Gastroesophageal sphincter (tissue), 4 donors: ENCODE results near the gene CEL. TPM values are rescaled to one million over a fixed set of nuclear protein-coding genes. Genes with fewer than 3 reads are reported as not detected.

ENCODE experiments used
- ATAC-seq: fragments of 150-250 bp; one replicate; pipeline ENCODE4 v1.9.1; 2016; ENCODE audit warnings: mild to moderate bottlenecking, moderate library complexity
- H3K27ac ChIP-seq, 4 donors: fragments of 200-600 bp; sonication (generic) in 3 of 4; 1 replicate in 3 of 4; 2 replicates in 1 of 4; pipeline ENCODE4 v1.5.1; 2016 to 2019
- H3K27me3 ChIP-seq: fragments of 200-600 bp; sonication (generic); one replicate; pipeline ENCODE4 v1.5.1; 2019
- H3K36me3 ChIP-seq, 2 donors: fragments of 200-600 bp; sonication (generic); one replicate each; pipeline ENCODE4 v1.5.1; 2019; ENCODE audit warnings: control low read depth in 1 of 2
- H3K4me1 ChIP-seq, 3 donors: fragments of 200-600 bp; sonication (generic); 1 replicate in 2 of 3; 2 replicates in 1 of 3; pipeline ENCODE4 v1.5.1; 2016 to 2019; ENCODE audit warnings: control low read depth in 2 of 3
- H3K4me3 ChIP-seq, 2 donors: fragments of 200-600 bp; sonication (generic); one replicate each; pipeline ENCODE4 v1.5.1; 2019; ENCODE audit warnings: mild to moderate bottlenecking in 1 of 2, moderate library complexity in 1 of 2
- H3K9me3 ChIP-seq, 3 donors: fragments of 200-600 bp; sonication (generic); one replicate each; pipeline ENCODE4 v1.5.1; 2017 to 2019; ENCODE audit warnings: control low read depth in 2 of 3
- CTCF ChIP-seq, 4 experiments: fragments of 200-600 bp in 2 of 4; fragments of 450-650 bp in 2 of 4; sonication (generic) in 1 of 4; IDR thresholded peaks; one replicate each; pipeline ENCODE4 v1.5.1; 2017 to 2019; ENCODE audit warnings: antibody characterized with exemption in 4 of 4, mild to moderate bottlenecking in 2 of 4, moderate library complexity in 2 of 4
- EP300 ChIP-seq: sonication (generic); formaldehyde crosslinking; IDR thresholded peaks from one replicate; pipeline ENCODE4 v1.6.1; 2017; ENCODE audit warnings: antibody characterized with exemption, mild to moderate bottlenecking
- POLR2A ChIP-seq, 2 donors: fragments of 450-650 bp; IDR thresholded peaks; one replicate each; pipeline ENCODE4 v1.6.1; 2017; ENCODE audit warnings: antibody characterized with exemption in 2 of 2, mild to moderate bottlenecking in 2 of 2, moderate library complexity in 1 of 2
- POLR2AphosphoS5 ChIP-seq: sonication (generic); formaldehyde crosslinking; IDR thresholded peaks from one replicate; pipeline ENCODE4 v1.6.1; 2017; ENCODE audit warnings: antibody characterized with exemption
- WGBS, 2 donors: methylation state at CpG; one replicate each; pipeline ENCODE4 v1.1.5; 2018; ENCODE audit warnings: low coverage in 1 of 2; 5-methylcytosine and 5-hydroxymethylcytosine counted together
- total RNA-seq, 4 donors: library from RNA; depleted of rRNA; stranded (reverse); fragments of >200 nt; gene quantifications; one replicate each; pipeline ENCODE4 v1.1.0, GENCODE V29; 2016

CEL gene
- total RNA-seq, 4 donors from 2014 or later: 0.35 to 0.81 (median 0.62) TPM; not detected in 1

- no peak overlapping the region for H3K27ac ChIP-seq
- no CpG with 5 or more reads among the region's 8 CpGs for WGBS, 2 donors
- TF ChIP-seq POLR2A (IDR thresholded peaks at IDR 0.05): no peak
- no peak overlapping the region for H3K4me3 ChIP-seq
- H3K36me3 ChIP-seq: peaks cover 0 to 68% of the 10 kb centered on the region in 2 donors
- no peak for ATAC-seq
- no peaks in the 10 kb centered on the region for H3K27me3 ChIP-seq
- no peaks in the 10 kb centered on the region for H3K9me3 ChIP-seq
- no peaks in the 10 kb centered on the region for H3K4me1 ChIP-seq
Measured at GRCh38 chr9:133057006-133057405, 4.8 kb upstream of the CEL start.

GRCh38 chr9:133057553-133057952 is 4.2 kb upstream of the CEL start:
- TF ChIP-seq EP300 (no peak), CTCF (IDR thresholded peaks at IDR 0.05) (no peak), POLR2A (IDR thresholded peaks at IDR 0.05) (no peak), POLR2AphosphoS5 (no peak)
- WGBS, 2 donors: 81% methylated on average over 4 of the region's 12 CpGs; no CpG with 5 or more reads in 1 of the 2 donors
- H3K4me3 ChIP-seq: no peak overlapping the region
- H3K9me3 ChIP-seq: no peaks in the 10 kb centered on the region
- no peaks in the 10 kb centered on the region for H3K4me1 ChIP-seq
- H3K27me3 ChIP-seq: no peaks in the 10 kb centered on the region
- peaks cover 0 to 62% of the 10 kb centered on the region in 2 donors for H3K36me3 ChIP-seq
- ATAC-seq: no peak
- H3K27ac ChIP-seq: no peak overlapping the region

- Histone ChIP-seq H3K36me3 (peaks cover 0 to 57% of the 10 kb centered on the region in 2 donors), H3K4me3 (no peak overlapping the region)
Measured at GRCh38 chr9:133058071-133058470, 3.7 kb upstream of the CEL start.

GRCh38 chr9:133058550-133059320 is 3.0 kb upstream of the CEL start:
- no peak for ATAC-seq
- H3K9me3 ChIP-seq: no peaks in the 10 kb centered on the region
- peaks cover 0 to 50% of the 10 kb centered on the region in 2 donors for H3K36me3 ChIP-seq
- H3K4me1 ChIP-seq: no peaks in the 10 kb centered on the region
- H3K4me3 ChIP-seq: no peak overlapping the region
- no peak overlapping the region for H3K27ac ChIP-seq
- TF ChIP-seq POLR2A (IDR thresholded peaks at IDR 0.05) (no peak), CTCF (IDR thresholded peaks at IDR 0.05) (no peak), EP300 (no peak), POLR2AphosphoS5 (no peak)
- H3K27me3 ChIP-seq: no peaks in the 10 kb centered on the region
- 82 to 100% methylated on average over 2 to 5 of the region's 12 CpGs for WGBS, 2 donors

More at GRCh38 chr9:133058071-133058470, 3.7 kb upstream of the CEL start:
- no peak for ATAC-seq
- 53 to 73% methylated on average over 2 of the region's 7 CpGs for WGBS, 2 donors
- H3K27ac ChIP-seq: no peak overlapping the region
- H3K4me1 ChIP-seq: no peaks in the 10 kb centered on the region
- H3K9me3 ChIP-seq: no peaks in the 10 kb centered on the region
- H3K27me3 ChIP-seq: no peaks in the 10 kb centered on the region
- TF ChIP-seq CTCF (IDR thresholded peaks at IDR 0.05): no peak
- no peak for TF ChIP-seq POLR2AphosphoS5
- TF ChIP-seq POLR2A (IDR thresholded peaks at IDR 0.05): no peak
- TF ChIP-seq EP300: no peak

GRCh38 chr9:133059623-133060022 is 2.2 kb upstream of the CEL start:
- no peak overlapping the region for H3K4me3 ChIP-seq
- no peaks in the 10 kb centered on the region for H3K9me3 ChIP-seq
- TF ChIP-seq EP300: no peak
- no peak for TF ChIP-seq POLR2AphosphoS5
- TF ChIP-seq CTCF (IDR thresholded peaks at IDR 0.05): no peak
- TF ChIP-seq POLR2A (IDR thresholded peaks at IDR 0.05): no peak
- 63 to 68% methylated on average over 1 to 5 of the region's 7 CpGs for WGBS, 2 donors
- no peak for ATAC-seq
- H3K4me1 ChIP-seq: no peaks in the 10 kb centered on the region
- no peaks in the 10 kb centered on the region for H3K27me3 ChIP-seq
- peaks cover 0 to 46% of the 10 kb centered on the region in 2 donors for H3K36me3 ChIP-seq
- no peak overlapping the region for H3K27ac ChIP-seq
